Caco-2 (cell line): ENCODE measurements around the gene ELP2. TPM values are rescaled to one million over a fixed set of nuclear protein-coding genes. Genes with fewer than 3 reads are reported as not detected.
"Not testable (repeated sequence)": the region's sequence is repeated elsewhere in the genome, so short reads cannot be mapped to it uniquely, and the experiment has no call there.

Source experiments
- BruUV-seq: library from RNA; stranded (reverse); fragments of 400-500 nt; replicated peaks from 2 replicates; lab custom pipeline; 2021; lab: Mats Ljungman, UMichigan
- CTCF ChIA-PET: fragments of 300-600 bp; sonication (Branson Sonifier 250); formaldehyde crosslinking; loops from one replicate; lab custom pipeline; 2022; ENCODE audit warnings: antibody characterized with exemption; lab: Charles Lee
- POLR2A ChIA-PET: fragments of 300-600 bp; sonication (Branson Sonifier 250); formaldehyde crosslinking; loops from one replicate; lab custom pipeline; 2022; ENCODE audit warnings: antibody characterized with exemption; lab: Charles Lee
- DNase-seq, 2 experiments: peaks; one replicate each; pipeline versions ENCODE4 v3.0.0 to v3.0.0-alpha.2; 2020 to 2022
- H3K27me3 ChIP-seq: replicated peaks from 2 replicates; pipeline ENCODE4 v1.6.0; 2011; ENCODE audit warnings: low read length; ENCODE audit not compliant: control insufficient read depth, insufficient read depth
- H3K36me3 ChIP-seq: 2 replicates; pipeline ENCODE4 v1.5.1; 2011; ENCODE audit warnings: low read length; ENCODE audit not compliant: control insufficient read depth, insufficient read depth
- H3K4me1 ChIP-seq: fragments of 250-450 bp; sonication (Bioruptor Pico); 2 replicates; pipeline ENCODE4 v1.5.1; 2020; ENCODE audit warnings: mild to moderate bottlenecking
- H3K4me3 ChIP-seq: 2 replicates; pipeline ENCODE4 v1.5.1; 2011; ENCODE audit warnings: low read depth, mild to moderate bottlenecking, control low read depth, low read length
- H3K9me3 ChIP-seq: fragments of 250-450 bp; sonication (Bioruptor Pico); 2 replicates; pipeline ENCODE4 v1.5.1; 2020; ENCODE audit warnings: mild to moderate bottlenecking, moderate library complexity
- H3K27ac Mint-ChIP-seq: one replicate; pipeline ENCODE4 v1.8.0; 2022; ENCODE audit warnings: mixed read lengths; ENCODE audit not compliant: unreplicated experiment
- H3K27me3 Mint-ChIP-seq: one replicate; pipeline ENCODE4 v1.8.0; 2022; ENCODE audit warnings: mixed read lengths; ENCODE audit not compliant: insufficient read depth, unreplicated experiment
- H3K36me3 Mint-ChIP-seq: one replicate; pipeline ENCODE4 v1.8.0; 2022; ENCODE audit warnings: mild to moderate bottlenecking, mixed read lengths; ENCODE audit not compliant: insufficient read depth, unreplicated experiment
- H3K4me1 Mint-ChIP-seq: one replicate; pipeline ENCODE4 v1.8.0; 2022; ENCODE audit warnings: low read depth, mixed read lengths; ENCODE audit not compliant: unreplicated experiment
- H3K4me3 Mint-ChIP-seq: one replicate; pipeline ENCODE4 v1.8.0; 2022; ENCODE audit warnings: mild to moderate bottlenecking, moderate library complexity, mixed read lengths; ENCODE audit not compliant: unreplicated experiment
- H3K9me3 Mint-ChIP-seq: one replicate; pipeline ENCODE4 v1.8.0; 2022; ENCODE audit warnings: mixed read lengths; ENCODE audit not compliant: unreplicated experiment
- CTCF ChIP-seq, 2 experiments: fragments of 200-600 bp in 1 of 2; IDR thresholded peaks; 1 replicate in 1 of 2; 2 replicates in 1 of 2; pipeline versions ENCODE4 v1.5.1 to v1.8.0; 2011 to 2022; ENCODE audit warnings: antibody characterized with exemption in 1 of 2, control low read depth in 1 of 2, inconsistent platforms in 1 of 2, low read depth in 1 of 2, low read length in 1 of 2, mild to moderate bottlenecking in 1 of 2, moderate library complexity in 1 of 2; ENCODE audit not compliant: insufficient read depth in 1 of 2, severe bottlenecking in 1 of 2, unreplicated experiment in 1 of 2
- intact Hi-C: fragments of 100-400 bp; cut with micrococcal nuclease; formaldehyde crosslinking; loops from one replicate; pipeline ENCODE4 v1.10.0; 2022; ENCODE audit not compliant: unreplicated experiment
- total RNA-seq: library from RNA; stranded (reverse); gene quantifications from 2 replicates; pipeline ENCODE4 v1.2.3, GENCODE V29; 2022

Gene ELP2
- total RNA-seq, 1 experiment from 2014 or later: 45.9 TPM

- Histone ChIP-seq H3K4me1 (no peaks in the 10 kb centered on the region), H3K36me3 (no peaks in the 10 kb centered on the region), H3K4me3 (no peak overlapping the region), H3K27me3 (no peaks in the 10 kb centered on the region), H3K9me3 (no peaks in the 10 kb centered on the region)
- H3K36me3 Mint-ChIP-seq: no peaks in the 10 kb centered on the region
- no peaks in the 10 kb centered on the region for H3K9me3 Mint-ChIP-seq
- no peak overlapping the region for H3K4me3 Mint-ChIP-seq
- POLR2A ChIA-PET: no interaction called here
- intact Hi-C loops: no loop called here
- no peak for DNase-seq
- H3K27ac Mint-ChIP-seq: no peak overlapping the region
- no peak for TF ChIP-seq CTCF (IDR thresholded peaks at IDR 0.05; ENCODE audit: insufficient read depth in 1 of 2, low read depth in 1 of 2, low read length in 1 of 2, severe bottlenecking in 1 of 2, unreplicated experiment in 1 of 2)
- no peaks in the 10 kb centered on the region for H3K4me1 Mint-ChIP-seq
- peaks cover 6% of the 10 kb centered on the region for H3K27me3 Mint-ChIP-seq
- no TSS peak for BruUV-seq
- CTCF ChIA-PET: no interaction called here
Measured at GRCh38 chr18:36089001-36089400, 40.7 kb upstream of the ELP2 start.

GRCh38 chr18:36092116-36092515 lies 37.6 kb upstream of the ELP2 start:
- H3K4me1 Mint-ChIP-seq, CTCF ChIA-PET, DNase-seq, H3K9me3 ChIP-seq, H3K36me3 Mint-ChIP-seq, H3K36me3 ChIP-seq, H3K9me3 Mint-ChIP-seq, POLR2A ChIA-PET, H3K4me3 Mint-ChIP-seq, H3K27me3 ChIP-seq, H3K4me3 ChIP-seq, H3K4me1 ChIP-seq, H3K27ac Mint-ChIP-seq, BruUV-seq: not testable (repeated sequence)
- intact Hi-C loops: loop anchor here (5.0 kb wide), 2 partner anchors 75 to 320 kb away; no protein-coding TSS in a partner anchor
- peaks cover 10% of the 10 kb centered on the region for H3K27me3 Mint-ChIP-seq

- ChIA-PET CTCF (interaction anchor here (0.7 kb wide), 2 partner anchors 181 to 482 kb away, joined by 3 read pairs; no protein-coding TSS in a partner anchor), POLR2A (no interaction called here)
- no TSS peak for BruUV-seq
- no peaks in the 10 kb centered on the region for H3K9me3 ChIP-seq
- Mint-ChIP-seq H3K27me3 (peaks cover 10% of the 10 kb centered on the region), H3K4me1 (no peaks in the 10 kb centered on the region), H3K27ac (no peak overlapping the region), H3K36me3 (no peaks in the 10 kb centered on the region), H3K4me3 (no peak overlapping the region), H3K9me3 (no peaks in the 10 kb centered on the region)
- H3K4me3 ChIP-seq: no peak overlapping the region
- no peak for TF ChIP-seq CTCF (IDR thresholded peaks at IDR 0.05; ENCODE audit: insufficient read depth in 1 of 2, low read depth in 1 of 2, low read length in 1 of 2, severe bottlenecking in 1 of 2, unreplicated experiment in 1 of 2)
- H3K36me3 ChIP-seq: no peaks in the 10 kb centered on the region
- no peak for DNase-seq
- intact Hi-C loops: loop anchor here (5.0 kb wide), 2 partner anchors 77 to 318 kb away; no protein-coding TSS in a partner anchor
- H3K27me3 ChIP-seq: no peaks in the 10 kb centered on the region
- H3K4me1 ChIP-seq: no peaks in the 10 kb centered on the region
Measured at GRCh38 chr18:36094431-36094830, 35.3 kb upstream of the ELP2 start.
